Kidney (tissue), 14 donors: ENCODE results near the gene YTHDC1. TPM values are rescaled to one million over a fixed set of nuclear protein-coding genes. Genes with fewer than 3 reads are reported as not detected.

Experiments used
- DNase-seq, 5 donors: peaks; one replicate each; pipeline ENCODE4 v3.0.0-alpha.2; 2013 to 2020
- FAIRE-seq: peaks from 2 replicates; lab custom pipeline; 2012; peaks lifted over from hg19 to GRCh38; lab: Jason Lieb, UNC
- H3K27ac ChIP-seq, 2 donors: one replicate each; pipeline ENCODE4 v1.7.0; 2013; ENCODE audit warnings: low read depth in 2 of 2, low read length in 2 of 2, inconsistent platforms in 1 of 2
- H3K27me3 ChIP-seq: one replicate; pipeline ENCODE4 v1.7.1; 2013; ENCODE audit warnings: low read length, inconsistent platforms; ENCODE audit not compliant: control insufficient read depth, insufficient read depth
- H3K36me3 ChIP-seq, 3 donors: one replicate each; pipeline versions ENCODE4 v1.7.0 to v1.7.1; 2013; ENCODE audit warnings: low read length in 3 of 3, control low read depth in 1 of 3, inconsistent platforms in 1 of 3; ENCODE audit not compliant: insufficient read depth in 3 of 3, control insufficient read depth in 2 of 3
- H3K4me1 ChIP-seq, 3 donors: one replicate each; pipeline versions ENCODE4 v1.7.0 to v1.7.1; 2013; ENCODE audit warnings: low read length in 3 of 3, inconsistent platforms in 1 of 3, low read depth in 1 of 3; ENCODE audit not compliant: control insufficient read depth in 2 of 3, insufficient read depth in 2 of 3
- H3K4me3 ChIP-seq, 3 donors: one replicate each; pipeline versions ENCODE4 v1.7.0 to v1.8.1; 2013; ENCODE audit warnings: low read length in 3 of 3, control low read depth in 1 of 3, inconsistent platforms in 1 of 3
- H3K9ac ChIP-seq, 3 donors: one replicate each; pipeline versions ENCODE4 v1.7.0 to v1.7.1; 2013; ENCODE audit warnings: low read length in 3 of 3, control low read depth in 1 of 3, inconsistent platforms in 1 of 3
- H3K9me3 ChIP-seq, 3 donors: one replicate each; pipeline versions ENCODE4 v1.7.0 to v1.7.1; 2013; ENCODE audit warnings: low read length in 3 of 3, control low read depth in 1 of 3, inconsistent platforms in 1 of 3; ENCODE audit not compliant: control insufficient read depth in 2 of 3, insufficient read depth in 1 of 3
- intact Hi-C: fragments of 100-400 bp; cut with DNase I; formaldehyde crosslinking; loops from one replicate; pipeline ENCODE4 v1.11.1; 2022
- polyA plus RNA-seq: library from polyadenylated mRNA; stranded (reverse); fragments of 350-450 nt; fragmentation: Illumina TruSeq; extraction: RNeasy Lipid Tissue Mini Kit (QIAGEN cat#74804); gene quantifications from one replicate; pipeline ENCODE4 v1.2.3, GENCODE V29; 2014; ENCODE audit warnings: low read depth, low replicate concordance; ENCODE audit not compliant: insufficient read depth
- total RNA-seq: library from RNA; stranded (reverse); fragmentation: NEBNext Ultra II Directional; extraction: Animal tissue kit (Norgen Biotek cat#: 25700); gene quantifications from one replicate; pipeline ENCODE4 v1.2.1, GENCODE V29; 2021
- TF ChIP-seq, protein P1 (sequence below): IDR thresholded peaks from 3 replicates; pipeline ENCODE4 v1.5.1; 2012; ENCODE audit warnings: mild to moderate bottlenecking, moderate library complexity, borderline replicate concordance; ENCODE audit not compliant: insufficient read depth; ENCODE audit errors: extremely low read depth
- donor health status: control.
- donor health status: control.
- donor health status: control.
- donor health status: control.
- donor health status: control.
- donor health status: DM: yes; HTN: yes; CAD: no.
- donor health status: Normal renal cell carcinoma (clear cell type).

The YTHDC1 gene
- total and polyA plus RNA-seq, 2 donors from 2014 or later = 32.6 to 99.7 TPM

DNA sequence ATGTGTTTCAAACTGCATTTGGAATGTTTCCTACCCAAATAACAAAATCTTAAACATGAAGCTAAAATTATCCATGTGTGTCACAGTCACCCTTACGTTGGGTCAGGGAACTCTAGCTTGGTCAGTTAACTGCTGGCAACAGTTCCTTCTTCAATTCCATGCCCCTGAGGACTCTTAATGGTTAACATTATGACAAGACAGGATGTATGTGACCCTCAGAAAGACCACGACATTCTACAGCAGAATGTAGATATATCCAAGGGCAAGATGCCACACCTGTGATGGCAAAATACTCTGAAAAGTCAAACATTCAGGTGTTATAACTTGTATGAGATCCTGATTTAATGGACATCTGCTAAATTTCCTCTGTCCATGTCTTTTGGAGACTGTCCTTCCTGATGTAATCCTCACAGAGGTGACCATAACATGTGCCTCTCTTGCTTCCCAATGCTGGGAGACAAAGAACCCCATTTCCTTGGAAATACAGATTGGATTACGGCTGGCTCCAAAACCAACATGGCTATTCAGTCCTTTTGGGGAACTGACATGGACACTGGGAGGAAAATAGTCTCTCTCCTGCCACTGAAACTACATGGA is 39.1 kb downstream of the YTHDC1 start:
- no peak overlapping the region for H3K4me3 ChIP-seq
- TF ChIP-seq, protein P1, sequence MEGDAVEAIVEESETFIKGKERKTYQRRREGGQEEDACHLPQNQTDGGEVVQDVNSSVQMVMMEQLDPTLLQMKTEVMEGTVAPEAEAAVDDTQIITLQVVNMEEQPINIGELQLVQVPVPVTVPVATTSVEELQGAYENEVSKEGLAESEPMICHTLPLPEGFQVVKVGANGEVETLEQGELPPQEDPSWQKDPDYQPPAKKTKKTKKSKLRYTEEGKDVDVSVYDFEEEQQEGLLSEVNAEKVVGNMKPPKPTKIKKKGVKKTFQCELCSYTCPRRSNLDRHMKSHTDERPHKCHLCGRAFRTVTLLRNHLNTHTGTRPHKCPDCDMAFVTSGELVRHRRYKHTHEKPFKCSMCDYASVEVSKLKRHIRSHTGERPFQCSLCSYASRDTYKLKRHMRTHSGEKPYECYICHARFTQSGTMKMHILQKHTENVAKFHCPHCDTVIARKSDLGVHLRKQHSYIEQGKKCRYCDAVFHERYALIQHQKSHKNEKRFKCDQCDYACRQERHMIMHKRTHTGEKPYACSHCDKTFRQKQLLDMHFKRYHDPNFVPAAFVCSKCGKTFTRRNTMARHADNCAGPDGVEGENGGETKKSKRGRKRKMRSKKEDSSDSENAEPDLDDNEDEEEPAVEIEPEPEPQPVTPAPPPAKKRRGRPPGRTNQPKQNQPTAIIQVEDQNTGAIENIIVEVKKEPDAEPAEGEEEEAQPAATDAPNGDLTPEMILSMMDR = no peak
- peaks cover 0 to 30% (median 12%) of the 10 kb centered on the region in 3 donors for H3K36me3 ChIP-seq
- no peaks in the 10 kb centered on the region for H3K27me3 ChIP-seq
- no peak overlapping the region for H3K9ac ChIP-seq
- no peak for FAIRE-seq
- H3K4me1 ChIP-seq = no peaks in the 10 kb centered on the region
- no peak overlapping the region for H3K27ac ChIP-seq
- H3K9me3 ChIP-seq = no peaks in the 10 kb centered on the region
- intact Hi-C loops = no loop called here
- DNase-seq = no peak

DNA sequence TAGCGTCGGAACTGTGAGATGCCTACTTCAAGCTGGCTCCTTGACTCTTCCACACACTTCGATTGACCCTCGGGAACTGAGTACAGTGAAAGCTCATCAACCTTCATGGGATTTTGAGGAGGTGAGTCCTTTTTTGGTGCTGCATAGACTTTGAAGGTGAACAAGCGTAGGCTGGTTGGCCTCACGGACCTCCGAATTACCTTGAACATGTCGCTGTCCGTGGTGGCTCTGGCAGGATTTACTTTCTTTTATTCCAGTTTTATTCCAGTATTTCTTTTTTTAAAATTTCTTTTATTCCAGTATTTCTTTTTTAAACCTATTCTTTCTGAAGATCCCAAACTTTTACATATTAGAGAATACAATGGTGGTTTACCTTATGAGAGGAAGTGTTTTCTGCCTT is 45.2 kb downstream of the YTHDC1 start:
- H3K9me3 ChIP-seq = no peaks in the 10 kb centered on the region

DNA sequence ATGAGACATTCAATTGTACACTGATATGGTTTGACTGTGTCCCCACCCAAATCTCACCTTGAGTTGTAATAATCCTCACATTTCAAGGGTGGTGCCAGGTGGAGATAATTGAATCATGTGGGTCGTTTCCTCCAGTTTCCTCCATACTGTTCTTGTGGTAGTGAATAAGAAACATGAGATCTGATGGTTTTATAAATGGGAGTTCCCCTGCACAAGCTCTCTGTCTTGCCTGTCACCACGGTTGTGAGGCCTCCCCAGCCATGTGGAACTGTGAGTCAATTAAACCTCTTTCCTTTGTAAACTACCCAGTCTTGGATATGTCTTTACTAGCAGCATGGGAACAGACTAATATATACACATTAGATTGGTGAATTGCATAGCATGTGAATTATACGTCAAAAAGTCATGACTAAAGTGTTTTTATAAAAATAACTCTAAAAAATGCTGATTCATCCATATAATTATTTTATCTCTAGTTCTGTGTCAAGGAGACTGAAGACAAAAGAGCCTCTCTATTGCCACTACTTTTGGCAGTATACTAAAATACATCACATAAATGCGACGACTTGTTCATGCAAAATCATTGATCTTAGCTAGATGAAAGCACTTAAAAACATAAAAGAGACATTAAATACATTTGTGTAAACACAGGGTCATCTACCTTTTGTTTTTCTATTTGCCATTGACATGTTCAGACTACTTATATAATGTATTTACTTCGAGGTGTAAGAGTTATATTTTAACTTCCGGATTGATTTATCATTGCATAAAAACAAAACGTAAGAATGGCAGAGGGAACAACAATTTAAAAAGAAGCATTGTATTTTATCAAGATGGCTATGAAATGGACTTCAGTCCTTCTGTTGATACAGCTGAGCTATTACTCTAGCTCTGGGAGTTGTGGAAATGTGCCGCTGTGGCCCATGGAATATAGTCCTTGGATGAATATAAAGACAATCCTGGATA is 50.1 kb downstream of the YTHDC1 start:
- Histone ChIP-seq H3K9me3 (no peaks in the 10 kb centered on the region), H3K9ac (no peak overlapping the region), H3K4me1 (no peaks in the 10 kb centered on the region), H3K4me3 (no peak overlapping the region), H3K27me3 (no peaks in the 10 kb centered on the region), H3K27ac (no peak overlapping the region), H3K36me3 (no peaks in the 10 kb centered on the region)
- DNase-seq = no peak
- FAIRE-seq = no peak
- intact Hi-C loops = no loop called here
- TF ChIP-seq, protein P1 = no peak

More for the DNA sequence above, 45.2 kb downstream of the YTHDC1 start:
- FAIRE-seq (no peak), DNase-seq (no peak)
- Histone ChIP-seq H3K36me3 (no peaks in the 10 kb centered on the region), H3K27ac (no peak overlapping the region), H3K27me3 (no peaks in the 10 kb centered on the region), H3K4me3 (no peak overlapping the region), H3K4me1 (no peaks in the 10 kb centered on the region), H3K9ac (no peak overlapping the region)
- intact Hi-C loops = no loop called here
- TF ChIP-seq, protein P1 = no peak
